Gastroesophageal sphincter (tissue), 3 donors: Measurements from ENCODE around the gene GRXCR2.

Experiments used
- CTCF ChIP-seq, 4 experiments: fragments of 200-600 bp in 2 of 4; fragments of 450-650 bp in 2 of 4; sonication (generic) in 1 of 4; IDR thresholded peaks; one replicate each; pipeline ENCODE4 v1.5.1; 2017 to 2019; ENCODE audit warnings: antibody characterized with exemption in 4 of 4, mild to moderate bottlenecking in 2 of 4, moderate library complexity in 2 of 4
- EP300 ChIP-seq: sonication (generic); formaldehyde crosslinking; IDR thresholded peaks from one replicate; pipeline ENCODE4 v1.6.1; 2017; ENCODE audit warnings: antibody characterized with exemption, mild to moderate bottlenecking
- POLR2A ChIP-seq, 2 donors: fragments of 450-650 bp; IDR thresholded peaks; one replicate each; pipeline ENCODE4 v1.6.1; 2017; ENCODE audit warnings: antibody characterized with exemption in 2 of 2, mild to moderate bottlenecking in 2 of 2, moderate library complexity in 1 of 2

GRCh38 chr5:145887976-145888574, 15.3 kb upstream of the GRXCR2 start:
- TF ChIP-seq CTCF (IDR thresholded peaks at IDR 0.05) (peak in 3 of 4 experiments; percentile 12 to 58 (median 29)), POLR2A (IDR thresholded peaks at IDR 0.05) (no peak), EP300 (no peak)
